Muscle layer of duodenum (tissue), 2 donors: ENCODE data around the gene CCDC159.

Experiments
- H3K27ac ChIP-seq: one replicate; pipeline ENCODE4 v1.7.0; 2013; ENCODE audit warnings: mild to moderate bottlenecking, low read length
- H3K27me3 ChIP-seq: one replicate; pipeline ENCODE4 v1.7.0; 2013; ENCODE audit warnings: low read depth, mild to moderate bottlenecking, control low read depth, low read length
- H3K36me3 ChIP-seq, 2 donors: one replicate each; pipeline ENCODE4 v1.7.0; 2013; ENCODE audit warnings: low read length in 2 of 2, control low read depth in 1 of 2, mild to moderate bottlenecking in 1 of 2; ENCODE audit not compliant: insufficient read depth in 2 of 2, control insufficient read depth in 1 of 2
- H3K4me1 ChIP-seq, 2 donors: one replicate each; pipeline ENCODE4 v1.7.0; 2013; ENCODE audit warnings: low read length in 2 of 2, mild to moderate bottlenecking in 2 of 2, control low read depth in 1 of 2, moderate library complexity in 1 of 2; ENCODE audit not compliant: insufficient read depth in 2 of 2, control insufficient read depth in 1 of 2
- H3K4me3 ChIP-seq, 2 donors: one replicate each; pipeline ENCODE4 v1.7.0; 2013; ENCODE audit warnings: low read length in 2 of 2, low read depth in 1 of 2, mild to moderate bottlenecking in 1 of 2
- H3K9me3 ChIP-seq, 2 donors: one replicate each; pipeline ENCODE4 v1.7.0; 2013; ENCODE audit warnings: low read length in 2 of 2, control low read depth in 1 of 2, mild to moderate bottlenecking in 1 of 2; ENCODE audit not compliant: control insufficient read depth in 1 of 2
- donor health status: healthy.

The CCDC159 gene

GRCh38 chr19:11359421-11359820, 13.1 kb downstream of the CCDC159 start:
- peaks cover 0 to 15% of the 10 kb centered on the region in 2 donors for H3K4me1 ChIP-seq
- H3K9me3 ChIP-seq: no peaks in the 10 kb centered on the region
- no peak overlapping the region for H3K4me3 ChIP-seq
- no peaks in the 10 kb centered on the region for H3K27me3 ChIP-seq
- H3K36me3 ChIP-seq: peaks cover 14 to 50% of the 10 kb centered on the region in 2 donors
- no peak overlapping the region for H3K27ac ChIP-seq

DNA sequence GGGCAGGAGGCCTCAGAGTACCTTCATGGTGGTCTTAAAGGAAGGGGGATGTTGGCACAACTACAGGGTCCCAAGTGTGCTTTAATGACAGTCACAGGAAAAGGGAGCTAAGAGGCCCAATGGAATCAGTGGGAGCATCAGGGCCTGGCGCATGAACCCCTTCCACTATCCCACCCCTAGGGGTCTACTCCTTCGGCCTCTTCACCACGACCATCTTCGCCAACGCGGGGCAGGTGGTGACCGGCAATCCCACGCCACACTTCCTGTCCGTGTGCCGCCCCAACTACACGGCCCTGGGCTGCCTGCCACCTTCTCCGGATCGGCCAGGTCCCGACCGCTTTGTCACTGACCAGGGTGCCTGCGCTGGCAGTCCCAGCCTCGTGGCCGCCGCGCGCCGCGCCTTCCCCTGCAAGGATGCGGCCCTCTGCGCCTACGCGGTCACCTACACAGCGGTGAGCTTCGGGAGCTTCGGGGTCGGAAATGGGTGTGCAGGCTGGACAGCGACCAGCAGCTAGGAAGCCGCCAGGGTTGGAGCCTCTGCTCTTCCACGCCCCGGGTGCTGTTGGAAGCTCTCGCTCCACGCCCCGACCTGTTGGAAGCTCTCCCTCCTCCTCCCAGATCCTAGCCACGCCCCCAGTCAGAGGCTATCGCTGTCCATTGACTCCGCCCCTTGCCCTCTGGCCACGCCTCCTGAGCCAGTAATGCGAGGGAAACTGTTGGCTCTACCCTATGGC, 14.9 kb downstream of the CCDC159 start:
- H3K4me3 ChIP-seq: no peak overlapping the region
- no peaks in the 10 kb centered on the region for H3K9me3 ChIP-seq
- H3K27ac ChIP-seq: no peak overlapping the region
- H3K36me3 ChIP-seq: peaks cover 14 to 65% of the 10 kb centered on the region in 2 donors
- peaks cover 0 to 11% of the 10 kb centered on the region in 2 donors for H3K4me1 ChIP-seq
- no peaks in the 10 kb centered on the region for H3K27me3 ChIP-seq

DNA sequence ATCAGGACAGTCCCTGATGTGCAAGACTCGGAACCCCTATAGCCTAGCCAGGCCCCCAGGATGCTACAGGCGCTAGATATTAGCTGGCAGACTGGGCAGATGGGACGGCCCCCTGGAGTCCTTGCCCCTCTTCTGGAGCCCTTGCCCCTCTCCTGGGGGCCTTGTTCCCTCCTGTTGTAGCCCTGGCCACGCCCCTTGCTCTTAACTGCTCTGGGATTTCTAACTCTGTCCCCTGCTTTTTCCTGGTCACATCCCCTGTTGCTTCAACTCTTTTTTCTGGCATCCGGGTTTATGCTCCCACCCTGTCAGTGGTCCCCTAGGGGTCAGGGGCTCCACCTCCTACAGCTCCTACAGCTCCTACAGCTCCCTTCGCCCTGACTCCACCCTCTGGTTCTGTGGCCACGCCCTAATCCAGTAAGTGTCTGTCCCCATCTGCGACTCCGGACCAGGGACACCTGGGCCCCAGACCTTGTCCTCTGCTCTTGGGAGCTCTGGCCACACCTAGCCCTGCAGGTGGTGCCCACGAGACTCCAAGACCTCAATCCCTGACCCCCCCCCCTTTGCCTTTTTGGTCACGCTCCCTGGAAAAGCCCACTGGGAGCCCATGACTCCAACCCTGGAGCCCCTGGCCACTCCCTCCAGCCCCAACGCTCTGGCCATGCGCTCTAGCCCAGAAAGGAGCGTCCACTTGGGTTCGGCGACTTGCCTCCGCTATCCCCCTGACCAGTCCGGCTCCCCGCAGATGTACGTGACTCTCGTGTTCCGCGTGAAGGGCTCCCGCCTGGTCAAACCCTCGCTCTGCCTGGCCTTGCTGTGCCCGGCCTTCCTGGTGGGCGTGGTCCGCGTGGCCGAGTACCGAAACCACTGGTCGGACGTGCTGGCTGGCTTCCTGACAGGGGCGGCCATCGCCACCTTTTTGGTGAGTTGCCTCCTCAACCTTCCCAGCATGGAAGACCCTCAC, 15.7 kb downstream of the CCDC159 start:
- H3K4me3 ChIP-seq: no peak overlapping the region
- H3K27ac ChIP-seq: no peak overlapping the region
- no peaks in the 10 kb centered on the region for H3K9me3 ChIP-seq
- H3K4me1 ChIP-seq: peaks cover 0 to 3% of the 10 kb centered on the region in 2 donors
- peaks cover 14 to 65% of the 10 kb centered on the region in 2 donors for H3K36me3 ChIP-seq
- H3K27me3 ChIP-seq: no peaks in the 10 kb centered on the region

- Histone ChIP-seq H3K36me3 (peaks cover 14 to 58% of the 10 kb centered on the region in 2 donors), H3K27ac (no peak overlapping the region), H3K4me3 (no peak overlapping the region), H3K27me3 (no peaks in the 10 kb centered on the region), H3K9me3 (no peaks in the 10 kb centered on the region), H3K4me1 (no peaks in the 10 kb centered on the region)
Measured at GRCh38 chr19:11363881-11364280, 17.6 kb downstream of the CCDC159 start.

- Histone ChIP-seq H3K4me3 (no peak overlapping the region), H3K4me1 (no peaks in the 10 kb centered on the region), H3K27ac (no peak overlapping the region), H3K36me3 (peaks cover 9 to 53% of the 10 kb centered on the region in 2 donors), H3K27me3 (no peaks in the 10 kb centered on the region), H3K9me3 (no peaks in the 10 kb centered on the region)
Measured at GRCh38 chr19:11364296-11364904, 18.1 kb downstream of the CCDC159 start.

DNA sequence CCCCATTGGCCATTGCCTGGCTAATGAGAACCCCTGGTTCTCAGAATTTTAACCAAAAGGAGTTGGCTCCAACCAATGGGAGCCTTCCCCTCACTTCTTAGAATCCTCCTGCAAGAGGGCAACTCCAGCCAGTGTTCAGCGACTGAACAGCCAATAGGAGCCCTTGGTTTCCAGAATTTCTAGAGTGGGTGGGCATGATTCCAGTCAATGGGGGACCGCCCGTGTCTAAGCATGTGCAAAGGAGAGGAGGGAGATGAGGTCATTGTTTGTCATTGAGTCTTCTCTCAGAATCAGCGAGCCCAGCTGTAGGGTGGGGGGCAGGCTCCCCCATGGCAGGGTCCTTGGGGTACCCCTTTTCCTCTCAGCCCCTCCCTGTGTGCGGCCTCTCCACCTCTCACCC, 18.6 kb downstream of the CCDC159 start:
- no peaks in the 10 kb centered on the region for H3K27me3 ChIP-seq
- no peaks in the 10 kb centered on the region for H3K4me1 ChIP-seq
- no peaks in the 10 kb centered on the region for H3K9me3 ChIP-seq
- no peak overlapping the region for H3K4me3 ChIP-seq
- H3K36me3 ChIP-seq: peaks cover 6 to 48% of the 10 kb centered on the region in 2 donors
- H3K27ac ChIP-seq: no peak overlapping the region

- no peaks in the 10 kb centered on the region for H3K4me1 ChIP-seq
- no peak overlapping the region for H3K4me3 ChIP-seq
- H3K36me3 ChIP-seq: peaks cover 6 to 48% of the 10 kb centered on the region in 2 donors
- H3K27ac ChIP-seq: no peak overlapping the region
- H3K27me3 ChIP-seq: no peaks in the 10 kb centered on the region
- no peaks in the 10 kb centered on the region for H3K9me3 ChIP-seq
Measured at GRCh38 chr19:11365557-11366117, 19.3 kb downstream of the CCDC159 start.

- Histone ChIP-seq H3K4me3 (no peak overlapping the region), H3K27me3 (no peaks in the 10 kb centered on the region), H3K4me1 (no peaks in the 10 kb centered on the region), H3K9me3 (no peaks in the 10 kb centered on the region), H3K36me3 (peaks cover 6 to 33% of the 10 kb centered on the region in 2 donors), H3K27ac (no peak overlapping the region)
Measured at GRCh38 chr19:11367528-11367927, 21.2 kb downstream of the CCDC159 start.

DNA sequence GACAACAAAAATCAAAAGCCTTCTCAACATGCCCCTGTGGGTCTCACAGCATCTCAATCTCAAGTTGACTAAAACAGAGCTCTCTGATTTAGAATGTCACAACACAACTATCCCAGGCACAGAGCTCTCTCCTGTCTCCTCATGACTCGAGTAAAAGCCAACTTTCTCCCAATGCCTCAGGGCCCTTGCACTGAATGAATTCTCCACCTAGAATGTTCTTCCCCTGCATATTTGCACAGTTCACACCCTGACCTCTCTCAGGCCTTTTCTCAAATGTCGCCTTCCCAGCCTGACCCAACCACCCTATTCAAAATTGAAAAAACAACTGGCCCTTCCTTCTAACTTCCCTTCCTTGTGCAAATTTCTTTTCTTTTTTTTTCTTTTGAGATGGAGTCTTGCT, 24.4 kb downstream of the CCDC159 start:
- Histone ChIP-seq H3K4me3 (no peak overlapping the region), H3K9me3 (no peaks in the 10 kb centered on the region), H3K36me3 (peaks cover 0 to 4% of the 10 kb centered on the region in 2 donors), H3K27ac (no peak overlapping the region), H3K4me1 (peaks cover 10 to 16% of the 10 kb centered on the region in 2 donors), H3K27me3 (no peaks in the 10 kb centered on the region)

- Histone ChIP-seq H3K4me1 (peaks cover 17 to 35% of the 10 kb centered on the region in 2 donors), H3K27ac (no peak overlapping the region)
Measured at GRCh38 chr19:11373166-11373884, 27.0 kb downstream of the CCDC159 start.

More at GRCh38 chr19:11373166-11373884, 27.0 kb downstream of the CCDC159 start:
- peaks cover 0 to 6% of the 10 kb centered on the region in 2 donors for H3K36me3 ChIP-seq
- no peaks in the 10 kb centered on the region for H3K9me3 ChIP-seq
- H3K27me3 ChIP-seq: no peaks in the 10 kb centered on the region
- no peak overlapping the region for H3K4me3 ChIP-seq
